Adrenal gland (tissue), 5 donors: ENCODE data around the gene TNS1.

Experiments used
- POLR2A ChIP-seq, 2 donors: fragments of 450-650 bp; IDR thresholded peaks; one replicate each; pipeline ENCODE4 v1.6.1; 2017; ENCODE audit warnings: antibody characterized with exemption in 2 of 2, mild to moderate bottlenecking in 2 of 2, moderate library complexity in 1 of 2
- TF ChIP-seq, protein P1 (sequence below), 6 experiments: fragments of 450-650 bp in 4 of 6; fragments of 200-600 bp in 2 of 6; sonication (generic) in 1 of 6; IDR thresholded peaks; 1 replicate in 5 of 6; 2 replicates in 1 of 6; pipeline versions ENCODE4 v1.5.1 to v1.8.0; 2016 to 2021; ENCODE audit warnings: antibody characterized with exemption in 6 of 6, mild to moderate bottlenecking in 2 of 6, moderate library complexity in 1 of 6
- donor health status: DM: no; HTN: no; CAD: no.

DNA sequence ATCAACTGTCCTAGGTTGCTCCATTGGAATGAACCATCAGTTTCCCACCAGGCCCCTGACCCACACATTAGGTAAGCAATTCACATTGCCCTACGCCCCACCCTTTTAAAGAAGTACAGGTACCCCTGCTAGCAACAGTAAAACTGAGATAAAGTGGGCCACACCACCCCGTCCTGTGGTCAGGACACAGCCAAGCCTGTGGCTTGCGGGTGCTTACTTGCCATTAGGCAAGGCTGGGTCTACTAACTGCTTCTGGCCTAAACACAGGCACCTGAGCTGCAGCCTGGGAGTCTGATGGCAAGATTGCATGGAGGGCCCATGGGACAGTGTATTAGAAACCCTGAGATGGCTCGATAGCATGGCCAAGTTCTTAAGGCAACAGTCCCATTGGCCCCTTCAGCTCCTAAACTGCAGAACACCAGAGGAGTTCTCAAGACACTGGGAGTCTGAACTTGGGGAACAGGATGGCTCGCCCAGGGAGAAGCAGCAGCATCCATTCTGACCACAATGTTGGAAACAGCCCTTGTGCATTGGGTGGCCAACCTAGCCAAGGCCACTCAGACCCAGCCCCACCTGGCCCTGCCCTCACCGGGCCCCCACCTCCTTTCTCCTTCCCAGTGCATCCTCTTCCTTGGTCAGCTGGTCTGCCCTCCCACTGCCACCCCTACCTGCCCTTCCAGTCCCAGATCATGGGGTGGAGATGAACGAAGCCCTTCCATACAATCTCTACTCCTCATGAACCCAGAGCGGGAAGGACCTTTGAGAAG, 177.1 kb downstream of the TNS1 start:
- TF ChIP-seq, protein P1, sequence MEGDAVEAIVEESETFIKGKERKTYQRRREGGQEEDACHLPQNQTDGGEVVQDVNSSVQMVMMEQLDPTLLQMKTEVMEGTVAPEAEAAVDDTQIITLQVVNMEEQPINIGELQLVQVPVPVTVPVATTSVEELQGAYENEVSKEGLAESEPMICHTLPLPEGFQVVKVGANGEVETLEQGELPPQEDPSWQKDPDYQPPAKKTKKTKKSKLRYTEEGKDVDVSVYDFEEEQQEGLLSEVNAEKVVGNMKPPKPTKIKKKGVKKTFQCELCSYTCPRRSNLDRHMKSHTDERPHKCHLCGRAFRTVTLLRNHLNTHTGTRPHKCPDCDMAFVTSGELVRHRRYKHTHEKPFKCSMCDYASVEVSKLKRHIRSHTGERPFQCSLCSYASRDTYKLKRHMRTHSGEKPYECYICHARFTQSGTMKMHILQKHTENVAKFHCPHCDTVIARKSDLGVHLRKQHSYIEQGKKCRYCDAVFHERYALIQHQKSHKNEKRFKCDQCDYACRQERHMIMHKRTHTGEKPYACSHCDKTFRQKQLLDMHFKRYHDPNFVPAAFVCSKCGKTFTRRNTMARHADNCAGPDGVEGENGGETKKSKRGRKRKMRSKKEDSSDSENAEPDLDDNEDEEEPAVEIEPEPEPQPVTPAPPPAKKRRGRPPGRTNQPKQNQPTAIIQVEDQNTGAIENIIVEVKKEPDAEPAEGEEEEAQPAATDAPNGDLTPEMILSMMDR (IDR thresholded peaks at IDR 0.05) = no peak
- TF ChIP-seq POLR2A (IDR thresholded peaks at IDR 0.05) = no peak
